H9 (cell line): ENCODE results near the gene OPTC. TPM values are rescaled to one million over a fixed set of nuclear protein-coding genes. Genes with fewer than 3 reads are reported as not detected.

ENCODE experiments used
- DNase-seq: peaks from one replicate; pipeline ENCODE4 v3.0.0-alpha.2; 2017
- H2AFZ ChIP-seq: one replicate; pipeline ENCODE4 v1.6.1; 2013; ENCODE audit warnings: mild to moderate bottlenecking, low read length, control low read depth, moderate library complexity
- H2AK5ac ChIP-seq: 2 replicates; pipeline ENCODE4 v1.6.1; 2013; ENCODE audit warnings: low read length, control low read depth, mixed read lengths; ENCODE audit not compliant: insufficient read length
- H2BK120ac ChIP-seq: one replicate; pipeline ENCODE4 v1.6.1; 2013; ENCODE audit warnings: low read depth, mild to moderate bottlenecking, low read length, control low read depth, inconsistent platforms; ENCODE audit not compliant: poor library complexity, severe bottlenecking
- H2BK12ac ChIP-seq: 2 replicates; pipeline ENCODE4 v1.6.1; 2013; ENCODE audit warnings: low read length, control low read depth, mixed read lengths, low read depth; ENCODE audit not compliant: insufficient read length
- H2BK15ac ChIP-seq: 2 replicates; pipeline ENCODE4 v1.6.1; 2013; ENCODE audit warnings: low read depth, low read length, control low read depth
- H2BK20ac ChIP-seq: one replicate; pipeline ENCODE4 v1.6.1; 2013; ENCODE audit warnings: low read depth, mild to moderate bottlenecking, low read length, control low read depth, inconsistent platforms; ENCODE audit not compliant: poor library complexity, severe bottlenecking
- H2BK5ac ChIP-seq: 2 replicates; pipeline ENCODE4 v1.6.1; 2013; ENCODE audit warnings: low read length, control low read depth, mixed read lengths; ENCODE audit not compliant: insufficient read length
- H3K14ac ChIP-seq: 2 replicates; pipeline ENCODE4 v1.6.1; 2013; ENCODE audit warnings: low read length, control low read depth; ENCODE audit not compliant: insufficient read depth
- H3K18ac ChIP-seq: 2 replicates; pipeline ENCODE4 v1.6.1; 2013; ENCODE audit warnings: low read depth, mild to moderate bottlenecking, mixed read lengths, low read length, control low read depth; ENCODE audit not compliant: insufficient read length
- H3K23ac ChIP-seq: 2 replicates; pipeline ENCODE4 v1.6.1; 2013; ENCODE audit warnings: low read length, control low read depth, mixed read lengths, low read depth; ENCODE audit not compliant: insufficient read length
- H3K23me2 ChIP-seq: 2 replicates; pipeline ENCODE4 v1.6.1; 2013; ENCODE audit warnings: low read depth, mild to moderate bottlenecking, mixed read lengths, low read length, control low read depth; ENCODE audit not compliant: insufficient read length, poor library complexity, severe bottlenecking
- H3K27ac ChIP-seq: 2 replicates; pipeline ENCODE4 v1.5.1; 2013; ENCODE audit warnings: low read length, control low read depth, mixed read lengths, low read depth; ENCODE audit not compliant: insufficient read length
- H3K27me3 ChIP-seq: 2 replicates; pipeline ENCODE4 v1.6.1; 2013; ENCODE audit warnings: low read length, control low read depth, inconsistent platforms; ENCODE audit not compliant: insufficient read depth
- H3K4ac ChIP-seq: 2 replicates; pipeline ENCODE4 v1.6.1; 2013; ENCODE audit warnings: low read depth, mild to moderate bottlenecking, control low read depth, inconsistent platforms, low read length, moderate library complexity
- H3K4me1 ChIP-seq: 2 replicates; pipeline ENCODE4 v1.6.1; 2013; ENCODE audit warnings: low read length, control low read depth, inconsistent platforms; ENCODE audit not compliant: insufficient read depth
- H3K4me2 ChIP-seq: 2 replicates; pipeline ENCODE4 v1.6.1; 2013; ENCODE audit warnings: low read length, control low read depth, mixed read lengths; ENCODE audit not compliant: insufficient read length, insufficient read depth
- H3K56ac ChIP-seq: 2 replicates; pipeline ENCODE4 v1.6.1; 2013; ENCODE audit warnings: low read depth, mild to moderate bottlenecking, mixed read lengths, low read length, control low read depth; ENCODE audit not compliant: insufficient read length
- H3K79me1 ChIP-seq: 2 replicates; pipeline ENCODE4 v1.6.1; 2013; ENCODE audit warnings: low read depth, mild to moderate bottlenecking, moderate library complexity, low read length, control low read depth, inconsistent platforms; ENCODE audit not compliant: insufficient read depth, poor library complexity, severe bottlenecking
- H3K79me2 ChIP-seq: 2 replicates; pipeline ENCODE4 v1.6.1; 2013; ENCODE audit warnings: low read length, control low read depth, inconsistent platforms; ENCODE audit not compliant: insufficient read depth
- H3K9ac ChIP-seq: 2 replicates; pipeline ENCODE4 v1.6.1; 2013; ENCODE audit warnings: low read length, control low read depth, mixed read lengths; ENCODE audit not compliant: insufficient read length; ENCODE audit errors: extremely low read depth
- H3K9me3 ChIP-seq: one replicate; pipeline ENCODE4 v1.6.1; 2013; ENCODE audit warnings: low read depth, low read length, inconsistent platforms; ENCODE audit not compliant: control insufficient read depth
- H3T11ph ChIP-seq: one replicate; pipeline ENCODE4 v1.6.1; 2013; ENCODE audit warnings: mild to moderate bottlenecking, low read length, control low read depth, inconsistent platforms
- H4K20me1 ChIP-seq: one replicate; pipeline ENCODE4 v1.6.1; 2013; ENCODE audit not compliant: control insufficient read depth, insufficient read length, insufficient read depth
- H4K5ac ChIP-seq: 2 replicates; pipeline ENCODE4 v1.6.1; 2013; ENCODE audit warnings: low read depth, mild to moderate bottlenecking, mixed read lengths, low read length, control low read depth; ENCODE audit not compliant: insufficient read length
- H4K8ac ChIP-seq: replicated peaks from 2 replicates; pipeline ENCODE4 v1.6.1; 2013; ENCODE audit warnings: low read length, control low read depth, mixed read lengths, low read depth; ENCODE audit not compliant: insufficient read length
- H4K91ac ChIP-seq: 2 replicates; pipeline ENCODE4 v1.6.1; 2013; ENCODE audit warnings: low read depth, mild to moderate bottlenecking, moderate library complexity, mixed read lengths, low read length, control low read depth; ENCODE audit not compliant: insufficient read length
- H3K27ac Mint-ChIP-seq, 3 experiments: 2 replicates in 2 of 3; 3 replicates in 1 of 3; pipeline ENCODE4 v1.8.0; 2020 to 2021; ENCODE audit warnings: mixed read lengths in 3 of 3, mild to moderate bottlenecking in 1 of 3, moderate library complexity in 1 of 3
- H3K27me3 Mint-ChIP-seq: 2 replicates; pipeline ENCODE4 v1.8.0; 2021; ENCODE audit warnings: low read depth, mild to moderate bottlenecking, moderate library complexity, mixed read lengths
- H3K36me3 Mint-ChIP-seq, 3 experiments: 2 replicates in 2 of 3; 3 replicates in 1 of 3; pipeline ENCODE4 v1.8.0; 2020 to 2021; ENCODE audit warnings: low read depth in 3 of 3, mixed read lengths in 3 of 3; ENCODE audit not compliant: insufficient read depth in 1 of 3
- H3K4me1 Mint-ChIP-seq, 2 experiments: 2 replicates each; pipeline ENCODE4 v1.8.0; 2020; ENCODE audit warnings: mixed read lengths in 2 of 2
- H3K4me3 Mint-ChIP-seq, 2 experiments: 2 replicates in 1 of 2; 3 replicates in 1 of 2; pipeline ENCODE4 v1.8.0; 2020 to 2021; ENCODE audit warnings: mild to moderate bottlenecking in 2 of 2, mixed read lengths in 2 of 2, moderate library complexity in 1 of 2
- H3K9me3 Mint-ChIP-seq, 2 experiments: 2 replicates in 1 of 2; 3 replicates in 1 of 2; pipeline ENCODE4 v1.8.0; 2020; ENCODE audit warnings: mild to moderate bottlenecking in 2 of 2, mixed read lengths in 2 of 2, moderate library complexity in 1 of 2
- WGBS: extraction: QIAGEN DNeasy Blood & Tissue Kit; methylation state at CpG from one replicate; pipeline ENCODE4 v1.1.7; 2013; ENCODE audit warnings: missing lambda C conversion rate, low lambda C conversion rate, mixed read lengths; ENCODE audit not compliant: insufficient read length; ENCODE audit errors: extremely low coverage; 5-methylcytosine and 5-hydroxymethylcytosine counted together
- total RNA-seq: library from RNA; stranded (reverse); gene quantifications from 2 replicates; pipeline ENCODE4 v1.2.1, GENCODE V29; 2021
- TF ChIP-seq, protein P1 (sequence below): fragments of 200-600 bp; sonication (generic); conservative IDR thresholded peaks from 3 replicates; pipeline ENCODE4 v1.8.0; 2021; ENCODE audit warnings: antibody characterized with exemption, mild to moderate bottlenecking

The OPTC gene
- total RNA-seq, 1 experiment from 2014 or later: 1.1 TPM

DNA sequence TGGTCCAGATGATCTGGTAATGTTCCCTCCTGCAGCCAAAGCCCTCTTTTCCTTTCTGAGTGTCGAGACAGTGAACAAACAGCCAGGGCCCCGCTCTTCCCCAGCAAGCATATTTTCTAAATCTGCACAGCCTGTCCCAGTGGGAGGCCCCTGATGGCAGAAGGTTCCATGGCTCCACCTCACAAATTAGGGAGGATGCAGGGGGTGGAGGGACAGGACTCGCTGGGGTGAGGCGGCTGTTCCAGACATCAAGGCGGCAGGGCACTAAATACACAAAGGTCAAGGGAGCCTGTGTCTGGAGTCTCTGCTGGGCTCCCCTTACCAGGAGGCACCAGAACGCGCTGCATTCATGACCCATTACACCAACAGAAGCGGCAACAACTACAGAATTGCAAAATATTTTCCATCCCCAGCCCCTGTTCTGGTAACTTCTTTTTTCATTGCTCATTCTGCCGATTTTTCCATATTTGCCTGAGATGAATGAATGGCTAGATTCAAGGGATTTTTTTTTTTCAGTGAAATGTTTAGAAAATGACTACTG, 45.4 kb upstream of the OPTC start:
- no peak overlapping the region for H4K8ac ChIP-seq
- H4K20me1 ChIP-seq: no peaks in the 10 kb centered on the region
- Mint-ChIP-seq H3K4me1 (peaks cover 16 to 18% of the 10 kb centered on the region in 2 experiments), H3K27ac (no peak overlapping the region), H3K27me3 (peaks cover 7% of the 10 kb centered on the region), H3K36me3 (peaks cover 3 to 8% (median 3%) of the 10 kb centered on the region in 3 experiments; a peak in 6 of 7 replicates), H3K4me3 (no peak overlapping the region), H3K9me3 (peaks cover 8 to 11% of the 10 kb centered on the region in 2 experiments; a peak in 4 of 5 replicates)
- H2AK5ac ChIP-seq: no peak overlapping the region
- no peaks in the 10 kb centered on the region for H3K4me1 ChIP-seq
- H3K9me3 ChIP-seq: peaks cover 6% of the 10 kb centered on the region
- H3K14ac ChIP-seq: no peak overlapping the region
- H2BK120ac ChIP-seq: no peak overlapping the region
- H2BK20ac ChIP-seq: no peak overlapping the region
- H3K27ac ChIP-seq: no peak overlapping the region
- H3K27me3 ChIP-seq: no peaks in the 10 kb centered on the region
- H3K4me2 ChIP-seq: no peak overlapping the region
- no CpG with 5 or more reads among the region's 9 CpGs for WGBS
- no peak overlapping the region for H3K4ac ChIP-seq
- no peak overlapping the region for H2AFZ ChIP-seq
- H2BK12ac ChIP-seq: no peak overlapping the region
- no peak overlapping the region for H2BK5ac ChIP-seq
- no peak overlapping the region for H3T11ph ChIP-seq
- no peaks in the 10 kb centered on the region for H3K23me2 ChIP-seq
- H3K79me1 ChIP-seq: no peaks in the 10 kb centered on the region
- TF ChIP-seq, protein P1, sequence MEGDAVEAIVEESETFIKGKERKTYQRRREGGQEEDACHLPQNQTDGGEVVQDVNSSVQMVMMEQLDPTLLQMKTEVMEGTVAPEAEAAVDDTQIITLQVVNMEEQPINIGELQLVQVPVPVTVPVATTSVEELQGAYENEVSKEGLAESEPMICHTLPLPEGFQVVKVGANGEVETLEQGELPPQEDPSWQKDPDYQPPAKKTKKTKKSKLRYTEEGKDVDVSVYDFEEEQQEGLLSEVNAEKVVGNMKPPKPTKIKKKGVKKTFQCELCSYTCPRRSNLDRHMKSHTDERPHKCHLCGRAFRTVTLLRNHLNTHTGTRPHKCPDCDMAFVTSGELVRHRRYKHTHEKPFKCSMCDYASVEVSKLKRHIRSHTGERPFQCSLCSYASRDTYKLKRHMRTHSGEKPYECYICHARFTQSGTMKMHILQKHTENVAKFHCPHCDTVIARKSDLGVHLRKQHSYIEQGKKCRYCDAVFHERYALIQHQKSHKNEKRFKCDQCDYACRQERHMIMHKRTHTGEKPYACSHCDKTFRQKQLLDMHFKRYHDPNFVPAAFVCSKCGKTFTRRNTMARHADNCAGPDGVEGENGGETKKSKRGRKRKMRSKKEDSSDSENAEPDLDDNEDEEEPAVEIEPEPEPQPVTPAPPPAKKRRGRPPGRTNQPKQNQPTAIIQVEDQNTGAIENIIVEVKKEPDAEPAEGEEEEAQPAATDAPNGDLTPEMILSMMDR: no peak
- H4K5ac ChIP-seq: no peak overlapping the region
- H4K91ac ChIP-seq: no peak overlapping the region
- DNase-seq: no peak
- H3K79me2 ChIP-seq: no peaks in the 10 kb centered on the region
- H2BK15ac ChIP-seq: no peak overlapping the region
- H3K56ac ChIP-seq: no peak overlapping the region
- no peak overlapping the region for H3K23ac ChIP-seq
- no peak overlapping the region for H3K18ac ChIP-seq
- H3K9ac ChIP-seq: no peak overlapping the region
